ENCODE measurements around the gene RPP25L.

DNA sequence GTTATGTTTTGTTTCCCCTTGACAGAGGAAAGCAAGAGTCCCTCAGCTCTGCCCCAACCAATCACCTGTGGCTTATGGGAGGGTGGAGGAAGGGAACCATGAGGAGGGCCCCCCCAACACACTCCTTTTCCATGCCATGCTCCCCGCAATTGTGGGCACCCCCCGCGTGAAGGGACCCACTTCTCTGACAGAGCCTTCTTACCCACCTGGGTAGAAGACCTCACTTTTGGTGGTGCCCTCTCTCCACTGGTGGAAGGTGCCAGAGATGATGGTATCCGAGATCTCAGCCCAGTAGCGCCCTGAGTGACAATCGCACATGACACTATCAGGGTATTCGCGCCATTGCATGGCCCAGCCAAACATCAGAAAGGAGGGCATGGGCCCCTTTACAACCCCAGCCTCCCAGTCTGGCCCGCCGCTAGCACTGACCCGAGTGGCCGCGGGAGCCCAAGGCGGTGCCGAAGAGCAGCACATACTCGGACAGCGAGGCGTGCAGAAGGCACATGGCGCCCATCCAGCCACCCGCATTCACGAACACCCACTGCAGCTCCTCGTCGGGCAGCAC lies 25.0 kb upstream of the RPP25L start:
- TF ChIP-seq EP300 (IDR thresholded peaks at IDR 0.05; ENCODE audit: borderline replicate concordance) (no peak), TAF1 (IDR thresholded peaks at IDR 0.05; ENCODE audit: low read depth) (no peak), RAD21 (IDR thresholded peaks at IDR 0.05; ENCODE audit: low read depth) (no peak), YY1 (IDR thresholded peaks at IDR 0.05; ENCODE audit: low read depth) (no peak; the same call in 1 of the 2 replicates), MAX (IDR thresholded peaks at IDR 0.05) (no peak; the same call in 1 of the 2 replicates), USF1 (IDR thresholded peaks at IDR 0.05) (peak; percentile 75; the same call in 1 of the 2 replicates), CREB1 (IDR thresholded peaks at IDR 0.05; ENCODE audit: low read depth) (no peak), REST (IDR thresholded peaks at IDR 0.05; ENCODE audit: low read depth) (no peak), CEBPB (IDR thresholded peaks at IDR 0.05) (no peak)

All from Ishikawa (cell line).